ENCODE results near the gene AP1S1. TPM values are rescaled to one million over a fixed set of nuclear protein-coding genes. Genes with fewer than 3 reads are reported as not detected.

The AP1S1 gene
- total RNA-seq, 1 donor = 101 TPM

GRCh38 chr7:101171442-101171837 is 17.2 kb downstream of the AP1S1 start:
- no peaks in the 10 kb centered on the region for H3K9me3 ChIP-seq (ENCODE audit: low read depth, low read length)
- DNase-seq (ENCODE audit: insufficient read length, low spot score, missing footprints) = peak; percentile 81
- H2AFZ ChIP-seq (ENCODE audit: low read length) = no peak overlapping the region
- H3K36me3 ChIP-seq (ENCODE audit: insufficient read depth, low read length) = no peaks in the 10 kb centered on the region
- peaks cover 2% of the 10 kb centered on the region for H4K20me1 ChIP-seq (ENCODE audit: insufficient read depth, low read length)
- TF ChIP-seq CTCF (IDR thresholded peaks at IDR 0.05; ENCODE audit: extremely low read depth, low read depth, low read length) = peak; percentile 19
- H3K27me3 ChIP-seq (ENCODE audit: insufficient read depth, low read length) = peaks cover 94% of the 10 kb centered on the region
- peaks cover 21% of the 10 kb centered on the region for H3K4me1 ChIP-seq (ENCODE audit: insufficient read depth, low read length)
- H3K79me2 ChIP-seq (ENCODE audit: insufficient read depth, low read length) = no peaks in the 10 kb centered on the region
- no peak overlapping the region for H3K4me2 ChIP-seq (ENCODE audit: insufficient read depth, low read length)
- no peak overlapping the region for H3K4me3 ChIP-seq (ENCODE audit: insufficient read depth, low read length)
- H3K27ac ChIP-seq (ENCODE audit: low read depth, low read length) = no peak overlapping the region

- H3K4me2 ChIP-seq (ENCODE audit: insufficient read depth, low read length) = peak overlapping the region; percentile 32
- H3K79me2 ChIP-seq (ENCODE audit: insufficient read depth, low read length) = no peaks in the 10 kb centered on the region
- peak; percentile 66 for DNase-seq (ENCODE audit: insufficient read length, low spot score, missing footprints)
- H3K27me3 ChIP-seq (ENCODE audit: insufficient read depth, low read length) = peaks cover 96% of the 10 kb centered on the region
- peaks cover 2% of the 10 kb centered on the region for H4K20me1 ChIP-seq (ENCODE audit: insufficient read depth, low read length)
- H3K9me3 ChIP-seq (ENCODE audit: low read depth, low read length) = no peaks in the 10 kb centered on the region
- no peak overlapping the region for H3K4me3 ChIP-seq (ENCODE audit: insufficient read depth, low read length)
- no peak overlapping the region for H2AFZ ChIP-seq (ENCODE audit: low read length)
- H3K27ac ChIP-seq (ENCODE audit: low read depth, low read length) = no peak overlapping the region
- no peak for TF ChIP-seq CTCF (IDR thresholded peaks at IDR 0.05; ENCODE audit: extremely low read depth, low read depth, low read length)
- H3K4me1 ChIP-seq (ENCODE audit: insufficient read depth, low read length) = peaks cover 21% of the 10 kb centered on the region
- H3K36me3 ChIP-seq (ENCODE audit: insufficient read depth, low read length) = no peaks in the 10 kb centered on the region
Measured at GRCh38 chr7:101172005-101172853, 18.0 kb downstream of the AP1S1 start.

- Histone ChIP-seq H2AFZ (ENCODE audit: low read length) (no peak overlapping the region), H3K4me2 (ENCODE audit: insufficient read depth, low read length) (peak overlapping the region; percentile 72)
Measured at GRCh38 chr7:101172854-101173751, 18.8 kb downstream of the AP1S1 start.

More at GRCh38 chr7:101172854-101173751, 18.8 kb downstream of the AP1S1 start:
- H3K9me3 ChIP-seq (ENCODE audit: low read depth, low read length) = no peaks in the 10 kb centered on the region
- H3K4me3 ChIP-seq (ENCODE audit: insufficient read depth, low read length) = peak overlapping the region; percentile 47
- no peaks in the 10 kb centered on the region for H3K36me3 ChIP-seq (ENCODE audit: insufficient read depth, low read length)
- no peak for TF ChIP-seq CTCF (IDR thresholded peaks at IDR 0.05; ENCODE audit: extremely low read depth, low read depth, low read length)
- peak; percentile 98 for DNase-seq (ENCODE audit: insufficient read length, low spot score, missing footprints)
- no peaks in the 10 kb centered on the region for H3K79me2 ChIP-seq (ENCODE audit: insufficient read depth, low read length)
- peaks cover 2% of the 10 kb centered on the region for H4K20me1 ChIP-seq (ENCODE audit: insufficient read depth, low read length)
- peaks cover 21% of the 10 kb centered on the region for H3K4me1 ChIP-seq (ENCODE audit: insufficient read depth, low read length)
- no peak overlapping the region for H3K27ac ChIP-seq (ENCODE audit: low read depth, low read length)
- peaks cover 96% of the 10 kb centered on the region for H3K27me3 ChIP-seq (ENCODE audit: insufficient read depth, low read length)

Measured in osteoblast (primary cell).